ENCODE results near the gene SLC28A2. TPM values are rescaled to one million over a fixed set of nuclear protein-coding genes. Genes with fewer than 3 reads are reported as not detected.

The SLC28A2 gene
- total RNA-seq, 1 experiment from 2014 or later = 0.20 TPM

DNA sequence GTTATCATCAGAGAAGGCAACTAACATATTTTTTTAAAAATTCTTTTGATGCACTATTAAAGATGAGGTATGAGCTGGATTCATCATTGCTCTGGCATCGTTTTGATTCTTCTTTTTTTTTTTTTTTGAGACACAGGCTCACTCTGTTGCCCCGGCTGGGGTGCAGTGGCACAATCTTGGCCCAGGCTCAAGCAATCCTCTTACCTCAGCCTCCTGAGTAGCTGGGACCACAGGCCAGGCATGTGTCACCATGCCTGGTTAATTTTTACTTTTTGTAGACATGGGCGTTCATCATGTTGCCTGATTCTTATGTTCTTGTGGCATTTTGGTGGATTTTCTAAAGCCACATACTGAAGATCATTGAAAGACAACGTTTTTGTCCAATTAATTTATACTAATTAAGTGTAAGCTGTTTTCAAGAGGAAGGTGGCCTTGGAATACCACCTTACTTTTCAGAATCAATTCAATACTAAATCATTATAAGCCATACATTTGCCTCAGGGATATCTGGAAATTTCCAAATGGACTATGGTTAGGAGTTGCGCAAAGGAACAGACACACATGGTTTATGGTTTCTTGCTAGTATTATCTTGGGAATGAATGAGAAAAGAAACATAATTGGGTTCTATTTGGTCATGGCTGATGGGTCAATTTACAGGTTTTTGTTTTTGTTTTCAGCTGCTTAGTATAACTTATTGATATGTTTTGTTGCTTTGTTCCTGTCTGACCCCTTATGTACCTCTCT, 22.8 kb downstream of the SLC28A2 start:
- ATAC-seq (no peak), DNase-seq (ENCODE audit: low spot score) (no peak)
- no peak overlapping the region for H3K4me3 Mint-ChIP-seq
- no peaks in the 10 kb centered on the region for H3K9me3 Mint-ChIP-seq
- H3K4me1 Mint-ChIP-seq = 0 out of 2 replicates have a peak, but pooled peaks cover 3% of the 10 kb centered on the region
- H3K36me3 Mint-ChIP-seq = no peaks in the 10 kb centered on the region
- POLR2A ChIA-PET = no interaction called here
- CTCF ChIA-PET = interaction anchor here (0.6 to 1.4 kb wide), 3 partner anchors 22 to 157 kb away, joined by 3 to 6 read pairs (median 4); no protein-coding TSS in a partner anchor
- H3K27ac Mint-ChIP-seq = no peak overlapping the region
- H3K27me3 Mint-ChIP-seq (ENCODE audit: low read depth) = peaks cover 29% of the 10 kb centered on the region
- TF ChIP-seq FOXP4 (CRISPR knock-in tag; IDR thresholded peaks at IDR 0.05) = no peak
- no peak for TF ChIP-seq RELA (CRISPR knock-in tag; IDR thresholded peaks at IDR 0.05; ENCODE audit: borderline replicate concordance)
- TF ChIP-seq, protein P1, sequence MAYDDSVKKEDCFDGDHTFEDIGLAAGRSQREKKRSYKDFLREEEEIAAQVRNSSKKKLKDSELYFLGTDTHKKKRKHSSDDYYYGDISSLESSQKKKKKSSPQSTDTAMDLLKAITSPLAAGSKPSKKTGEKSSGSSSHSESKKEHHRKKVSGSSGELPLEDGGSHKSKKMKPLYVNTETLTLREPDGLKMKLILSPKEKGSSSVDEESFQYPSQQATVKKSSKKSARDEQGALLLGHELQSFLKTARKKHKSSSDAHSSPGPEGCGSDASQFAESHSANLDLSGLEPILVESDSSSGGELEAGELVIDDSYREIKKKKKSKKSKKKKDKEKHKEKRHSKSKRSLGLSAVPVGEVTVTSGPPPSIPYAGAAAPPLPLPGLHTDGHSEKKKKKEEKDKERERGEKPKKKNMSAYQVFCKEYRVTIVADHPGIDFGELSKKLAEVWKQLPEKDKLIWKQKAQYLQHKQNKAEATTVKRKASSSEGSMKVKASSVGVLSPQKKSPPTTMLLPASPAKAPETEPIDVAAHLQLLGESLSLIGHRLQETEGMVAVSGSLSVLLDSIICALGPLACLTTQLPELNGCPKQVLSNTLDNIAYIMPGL (CRISPR knock-in tag; IDR thresholded peaks at IDR 0.05) = no peak
- no peak for TF ChIP-seq JUN (CRISPR knock-in tag; IDR thresholded peaks at IDR 0.05)
- TF ChIP-seq ZNF263 (CRISPR knock-in tag; IDR thresholded peaks at IDR 0.05; ENCODE audit: low read depth) = no peak
- TF ChIP-seq EMX1 (CRISPR knock-in tag; IDR thresholded peaks at IDR 0.05) = no peak
- TF ChIP-seq ZNF423 (CRISPR knock-in tag; IDR thresholded peaks at IDR 0.05) = no peak

DNA sequence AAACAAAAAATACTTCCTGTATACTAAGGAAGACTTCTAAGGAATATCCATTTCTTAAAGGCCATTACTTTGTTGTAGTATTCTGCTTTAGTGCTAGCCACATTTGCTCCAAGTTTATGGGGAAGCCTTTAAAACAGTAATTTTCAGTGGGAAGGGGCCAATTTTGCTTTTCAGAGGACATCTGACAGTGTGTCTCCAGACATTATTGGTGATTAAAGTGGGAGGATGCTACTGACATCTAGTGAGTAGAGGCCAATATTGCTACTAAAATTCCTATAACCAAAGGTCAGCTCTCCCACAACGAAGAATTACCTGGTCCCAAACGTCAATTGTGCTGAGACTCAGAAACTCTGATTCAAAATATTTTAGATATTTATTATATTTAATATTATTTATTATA, 24.8 kb downstream of the SLC28A2 start:
- CTCF ChIA-PET = interaction anchor here (0.6 to 1.0 kb wide), 4 partner anchors 24 to 159 kb away, joined by 3 to 5 read pairs (median 4); no protein-coding TSS in a partner anchor
- H3K4me3 Mint-ChIP-seq = no peak overlapping the region
- 0 out of 2 replicates have a peak, but pooled peaks cover 3% of the 10 kb centered on the region for H3K4me1 Mint-ChIP-seq
- no peaks in the 10 kb centered on the region for H3K9me3 Mint-ChIP-seq
- no peak overlapping the region for H3K27ac Mint-ChIP-seq
- ATAC-seq (no peak), DNase-seq (ENCODE audit: low spot score) (no peak)
- no peaks in the 10 kb centered on the region for H3K36me3 Mint-ChIP-seq
- POLR2A ChIA-PET = no interaction called here
- H3K27me3 Mint-ChIP-seq (ENCODE audit: low read depth) = peaks cover 41% of the 10 kb centered on the region
- no peak for TF ChIP-seq CREB1 (CRISPR knock-in tag; IDR thresholded peaks at IDR 0.05)
- TF ChIP-seq, protein P2, sequence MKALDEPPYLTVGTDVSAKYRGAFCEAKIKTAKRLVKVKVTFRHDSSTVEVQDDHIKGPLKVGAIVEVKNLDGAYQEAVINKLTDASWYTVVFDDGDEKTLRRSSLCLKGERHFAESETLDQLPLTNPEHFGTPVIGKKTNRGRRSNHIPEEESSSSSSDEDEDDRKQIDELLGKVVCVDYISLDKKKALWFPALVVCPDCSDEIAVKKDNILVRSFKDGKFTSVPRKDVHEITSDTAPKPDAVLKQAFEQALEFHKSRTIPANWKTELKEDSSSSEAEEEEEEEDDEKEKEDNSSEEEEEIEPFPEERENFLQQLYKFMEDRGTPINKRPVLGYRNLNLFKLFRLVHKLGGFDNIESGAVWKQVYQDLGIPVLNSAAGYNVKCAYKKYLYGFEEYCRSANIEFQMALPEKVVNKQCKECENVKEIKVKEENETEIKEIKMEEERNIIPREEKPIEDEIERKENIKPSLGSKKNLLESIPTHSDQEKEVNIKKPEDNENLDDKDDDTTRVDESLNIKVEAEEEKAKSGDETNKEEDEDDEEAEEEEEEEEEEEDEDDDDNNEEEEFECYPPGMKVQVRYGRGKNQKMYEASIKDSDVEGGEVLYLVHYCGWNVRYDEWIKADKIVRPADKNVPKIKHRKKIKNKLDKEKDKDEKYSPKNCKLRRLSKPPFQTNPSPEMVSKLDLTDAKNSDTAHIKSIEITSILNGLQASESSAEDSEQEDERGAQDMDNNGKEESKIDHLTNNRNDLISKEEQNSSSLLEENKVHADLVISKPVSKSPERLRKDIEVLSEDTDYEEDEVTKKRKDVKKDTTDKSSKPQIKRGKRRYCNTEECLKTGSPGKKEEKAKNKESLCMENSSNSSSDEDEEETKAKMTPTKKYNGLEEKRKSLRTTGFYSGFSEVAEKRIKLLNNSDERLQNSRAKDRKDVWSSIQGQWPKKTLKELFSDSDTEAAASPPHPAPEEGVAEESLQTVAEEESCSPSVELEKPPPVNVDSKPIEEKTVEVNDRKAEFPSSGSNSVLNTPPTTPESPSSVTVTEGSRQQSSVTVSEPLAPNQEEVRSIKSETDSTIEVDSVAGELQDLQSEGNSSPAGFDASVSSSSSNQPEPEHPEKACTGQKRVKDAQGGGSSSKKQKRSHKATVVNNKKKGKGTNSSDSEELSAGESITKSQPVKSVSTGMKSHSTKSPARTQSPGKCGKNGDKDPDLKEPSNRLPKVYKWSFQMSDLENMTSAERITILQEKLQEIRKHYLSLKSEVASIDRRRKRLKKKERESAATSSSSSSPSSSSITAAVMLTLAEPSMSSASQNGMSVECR (CRISPR knock-in tag; IDR thresholded peaks at IDR 0.05; ENCODE audit: borderline replicate concordance) = no peak
- TF ChIP-seq, protein P3, sequence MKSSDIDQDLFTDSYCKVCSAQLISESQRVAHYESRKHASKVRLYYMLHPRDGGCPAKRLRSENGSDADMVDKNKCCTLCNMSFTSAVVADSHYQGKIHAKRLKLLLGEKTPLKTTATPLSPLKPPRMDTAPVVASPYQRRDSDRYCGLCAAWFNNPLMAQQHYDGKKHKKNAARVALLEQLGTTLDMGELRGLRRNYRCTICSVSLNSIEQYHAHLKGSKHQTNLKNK (CRISPR knock-in tag; IDR thresholded peaks at IDR 0.05) = no peak
- TF ChIP-seq, protein P4, sequence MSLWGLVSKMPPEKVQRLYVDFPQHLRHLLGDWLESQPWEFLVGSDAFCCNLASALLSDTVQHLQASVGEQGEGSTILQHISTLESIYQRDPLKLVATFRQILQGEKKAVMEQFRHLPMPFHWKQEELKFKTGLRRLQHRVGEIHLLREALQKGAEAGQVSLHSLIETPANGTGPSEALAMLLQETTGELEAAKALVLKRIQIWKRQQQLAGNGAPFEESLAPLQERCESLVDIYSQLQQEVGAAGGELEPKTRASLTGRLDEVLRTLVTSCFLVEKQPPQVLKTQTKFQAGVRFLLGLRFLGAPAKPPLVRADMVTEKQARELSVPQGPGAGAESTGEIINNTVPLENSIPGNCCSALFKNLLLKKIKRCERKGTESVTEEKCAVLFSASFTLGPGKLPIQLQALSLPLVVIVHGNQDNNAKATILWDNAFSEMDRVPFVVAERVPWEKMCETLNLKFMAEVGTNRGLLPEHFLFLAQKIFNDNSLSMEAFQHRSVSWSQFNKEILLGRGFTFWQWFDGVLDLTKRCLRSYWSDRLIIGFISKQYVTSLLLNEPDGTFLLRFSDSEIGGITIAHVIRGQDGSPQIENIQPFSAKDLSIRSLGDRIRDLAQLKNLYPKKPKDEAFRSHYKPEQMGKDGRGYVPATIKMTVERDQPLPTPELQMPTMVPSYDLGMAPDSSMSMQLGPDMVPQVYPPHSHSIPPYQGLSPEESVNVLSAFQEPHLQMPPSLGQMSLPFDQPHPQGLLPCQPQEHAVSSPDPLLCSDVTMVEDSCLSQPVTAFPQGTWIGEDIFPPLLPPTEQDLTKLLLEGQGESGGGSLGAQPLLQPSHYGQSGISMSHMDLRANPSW (CRISPR knock-in tag; conservative IDR thresholded peaks at IDR 0.05; ENCODE audit: low read depth) = no peak
- TF ChIP-seq ZNF425 (CRISPR knock-in tag; conservative IDR thresholded peaks at IDR 0.05) = no peak
- no peak for TF ChIP-seq ZNF396 (CRISPR knock-in tag; IDR thresholded peaks at IDR 0.05; ENCODE audit: borderline replicate concordance)
- TF ChIP-seq GABPB1 (CRISPR knock-in tag; IDR thresholded peaks at IDR 0.05) = no peak
- TF ChIP-seq EMX1 (CRISPR knock-in tag; IDR thresholded peaks at IDR 0.05) = no peak
- no peak for TF ChIP-seq SMAD3 (CRISPR knock-in tag; IDR thresholded peaks at IDR 0.05; ENCODE audit: borderline replicate concordance)
- no peak for TF ChIP-seq SOX15 (CRISPR knock-in tag; IDR thresholded peaks at IDR 0.05)
- TF ChIP-seq, protein P5, sequence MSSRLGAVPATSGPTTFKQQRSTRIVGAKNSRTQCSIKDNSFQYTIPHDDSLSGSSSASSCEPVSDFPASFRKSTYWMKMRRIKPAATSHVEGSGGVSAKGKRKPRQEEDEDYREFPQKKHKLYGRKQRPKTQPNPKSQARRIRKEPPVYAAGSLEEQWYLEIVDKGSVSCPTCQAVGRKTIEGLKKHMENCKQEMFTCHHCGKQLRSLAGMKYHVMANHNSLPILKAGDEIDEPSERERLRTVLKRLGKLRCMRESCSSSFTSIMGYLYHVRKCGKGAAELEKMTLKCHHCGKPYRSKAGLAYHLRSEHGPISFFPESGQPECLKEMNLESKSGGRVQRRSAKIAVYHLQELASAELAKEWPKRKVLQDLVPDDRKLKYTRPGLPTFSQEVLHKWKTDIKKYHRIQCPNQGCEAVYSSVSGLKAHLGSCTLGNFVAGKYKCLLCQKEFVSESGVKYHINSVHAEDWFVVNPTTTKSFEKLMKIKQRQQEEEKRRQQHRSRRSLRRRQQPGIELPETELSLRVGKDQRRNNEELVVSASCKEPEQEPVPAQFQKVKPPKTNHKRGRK (CRISPR knock-in tag; IDR thresholded peaks at IDR 0.05; ENCODE audit: borderline replicate concordance) = no peak
- no peak for TF ChIP-seq HMGA2 (CRISPR knock-in tag; IDR thresholded peaks at IDR 0.05)
- TF ChIP-seq PRRX2 (CRISPR knock-in tag; IDR thresholded peaks at IDR 0.05) = no peak
